GM23248 (cell line): Measurements from ENCODE around the gene ARRB1. TPM values are rescaled to one million over a fixed set of nuclear protein-coding genes. Genes with fewer than 3 reads are reported as not detected.

Source experiments
- DNase-seq: peaks from one replicate; pipeline ENCODE4 v3.0.0-alpha.2; 2015
- H2AFZ ChIP-seq: fragments of 200-600 bp; sonication (generic); 2 replicates; pipeline ENCODE4 v1.6.1; 2016; ENCODE audit warnings: antibody characterized with exemption
- H3F3A ChIP-seq: fragments of 200-600 bp; sonication (generic); 2 replicates; pipeline ENCODE4 v1.6.1; 2016; ENCODE audit warnings: mild to moderate bottlenecking, antibody characterized with exemption, mixed run types; ENCODE audit not compliant: insufficient read depth
- H3K27ac ChIP-seq: fragments of 200-600 bp; sonication (generic); 2 replicates; pipeline ENCODE4 v1.5.1; 2016; ENCODE audit warnings: mild to moderate bottlenecking
- H3K27me3 ChIP-seq: fragments of 200-600 bp; sonication (generic); replicated peaks from 2 replicates; pipeline ENCODE4 v1.6.1; 2016; ENCODE audit warnings: mild to moderate bottlenecking; ENCODE audit not compliant: insufficient read depth
- H3K36me3 ChIP-seq: fragments of 200-600 bp; sonication (generic); 2 replicates; pipeline ENCODE4 v1.6.1; 2016; ENCODE audit warnings: low read depth, mild to moderate bottlenecking
- H3K4me1 ChIP-seq: fragments of 200-600 bp; sonication (generic); 2 replicates; pipeline ENCODE4 v1.6.1; 2016; ENCODE audit warnings: mild to moderate bottlenecking; ENCODE audit not compliant: insufficient read depth
- H3K4me2 ChIP-seq: fragments of 200-600 bp; sonication (generic); one replicate; pipeline ENCODE4 v1.6.1; 2016; ENCODE audit warnings: mild to moderate bottlenecking; ENCODE audit not compliant: unreplicated experiment
- H3K4me3 ChIP-seq: fragments of 200-600 bp; sonication (generic); 2 replicates; pipeline ENCODE4 v1.5.1; 2016; ENCODE audit warnings: mild to moderate bottlenecking
- H3K79me2 ChIP-seq: fragments of 200-600 bp; sonication (generic); 2 replicates; pipeline ENCODE4 v1.6.1; 2016; ENCODE audit warnings: mild to moderate bottlenecking; ENCODE audit not compliant: insufficient read depth
- H3K9ac ChIP-seq: fragments of 200-600 bp; sonication (generic); 2 replicates; pipeline ENCODE4 v1.6.1; 2016; ENCODE audit warnings: mild to moderate bottlenecking
- H3K9me2 ChIP-seq: fragments of 200-600 bp; sonication (generic); 2 replicates; pipeline ENCODE4 v1.6.1; 2016; ENCODE audit warnings: mixed run types, mild to moderate bottlenecking, moderate library complexity; ENCODE audit not compliant: insufficient read depth
- H3K9me3 ChIP-seq: fragments of 200-600 bp; sonication (generic); one replicate; pipeline ENCODE4 v1.6.1; 2017; ENCODE audit warnings: low read depth
- H4K20me1 ChIP-seq: fragments of 200-600 bp; sonication (generic); 2 replicates; pipeline ENCODE4 v1.6.0; 2016; ENCODE audit not compliant: insufficient read depth
- EZH2 ChIP-seq: fragments of 200-600 bp; sonication (generic); IDR thresholded peaks from 2 replicates; pipeline ENCODE4 v1.6.1; 2018; ENCODE audit warnings: antibody characterized with exemption, mild to moderate bottlenecking; ENCODE audit not compliant: insufficient read depth, poor library complexity, severe bottlenecking
- EZH2phosphoT487 ChIP-seq: fragments of 200-600 bp; sonication (generic); IDR thresholded peaks from 2 replicates; pipeline ENCODE4 v1.6.1; 2018; ENCODE audit warnings: antibody characterized with exemption, moderate library complexity, mild to moderate bottlenecking, low read depth; ENCODE audit not compliant: insufficient read depth
- WGBS, 2 experiments: methylation state at CpG; one replicate each; pipeline ENCODE4 v1.1.6; 2015 to 2017; ENCODE audit warnings: low lambda C conversion rate in 2 of 2, low coverage in 1 of 2; ENCODE audit errors: missing lambda C conversion rate in 2 of 2; 5-methylcytosine and 5-hydroxymethylcytosine counted together
- in situ Hi-C: fragments of 300-500 bp; cut with MboI; formaldehyde crosslinking; loops from 2 replicates; pipeline ENCODE4 v1.15.0; 2020
- polyA plus RNA-seq: library from polyadenylated mRNA; unstranded; fragments of >200 nt; fragmentation: Nextera tagmentation; extraction: Ambion mirVana; gene quantifications from 2 replicates; pipeline ENCODE4 v1.2.1, GENCODE V29; 2016
- total RNA-seq: library from RNA; depleted of rRNA; stranded (reverse); fragments of >200 nt; shearing (Covaris generic); gene quantifications from 2 replicates; pipeline ENCODE4 v1.2.3, GENCODE V29; 2014

The ARRB1 gene
- total and polyA plus RNA-seq, 2 experiments from 2014 or later = 2.0 to 3.1 TPM

DNA sequence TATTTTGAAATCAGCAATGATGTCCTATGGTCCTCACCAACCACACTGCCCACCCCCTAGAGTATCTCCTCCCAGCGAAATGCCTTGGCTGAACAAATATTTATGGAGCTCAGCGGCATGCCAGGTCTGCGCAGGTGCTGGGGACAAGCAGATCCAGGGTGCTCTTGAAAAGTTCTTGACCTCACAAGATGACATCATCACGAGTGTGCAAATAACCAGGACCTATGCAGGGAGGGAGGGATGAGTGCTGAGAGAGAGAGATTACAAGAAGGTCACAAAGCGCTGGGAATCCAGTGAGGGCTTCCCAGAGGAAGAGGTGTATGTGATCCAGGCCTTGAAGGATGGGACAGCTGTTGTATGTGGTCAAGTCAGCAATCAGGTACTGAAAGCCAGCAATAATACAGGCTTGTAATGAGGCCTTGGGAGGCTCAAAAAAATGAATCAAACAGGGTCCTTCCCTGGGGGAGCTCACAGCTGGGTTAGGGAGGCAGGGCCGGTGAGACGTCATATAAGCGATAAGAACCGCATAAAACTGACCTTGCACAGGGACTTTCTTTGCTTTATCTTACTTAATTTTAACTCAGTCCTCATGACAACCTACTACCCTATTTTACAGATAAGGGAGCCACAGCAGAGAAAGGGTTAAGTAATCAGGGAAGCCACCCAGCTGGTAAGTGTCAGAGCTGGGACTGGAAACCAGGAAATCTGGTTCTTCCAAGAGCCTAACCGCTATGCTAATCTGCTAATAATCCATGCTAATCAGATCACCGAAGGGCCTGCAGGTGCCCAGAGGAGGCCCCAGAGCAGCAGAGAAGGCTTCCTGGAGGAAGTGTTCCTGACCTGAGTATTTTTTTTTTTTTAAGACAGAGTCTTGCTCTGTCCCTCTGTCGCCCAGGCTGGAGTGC, 8.2 kb downstream of the ARRB1 start:
- H3K79me2 ChIP-seq = no peaks in the 10 kb centered on the region
- no peaks in the 10 kb centered on the region for H4K20me1 ChIP-seq
- H3K27me3 ChIP-seq = no peaks in the 10 kb centered on the region
- no peak overlapping the region for H3K4me2 ChIP-seq
- H3K9me3 ChIP-seq = no peaks in the 10 kb centered on the region
- no peak overlapping the region for H3K27ac ChIP-seq
- H3K9ac ChIP-seq = no peak overlapping the region
- peak; percentile 48 for DNase-seq
- TF ChIP-seq EZH2 = no peak
- no peak for TF ChIP-seq EZH2phosphoT487
- no peaks in the 10 kb centered on the region for H3K9me2 ChIP-seq
- no peak overlapping the region for H3K4me3 ChIP-seq
- H3K36me3 ChIP-seq = no peaks in the 10 kb centered on the region
- in situ Hi-C loops = no loop called here
- H3F3A ChIP-seq = peaks cover 19% of the 10 kb centered on the region
- no peak overlapping the region for H2AFZ ChIP-seq
- 79 to 85% methylated on average over 12 of the region's 12 CpGs for WGBS, 2 experiments
- H3K4me1 ChIP-seq = peaks cover 41% of the 10 kb centered on the region

DNA sequence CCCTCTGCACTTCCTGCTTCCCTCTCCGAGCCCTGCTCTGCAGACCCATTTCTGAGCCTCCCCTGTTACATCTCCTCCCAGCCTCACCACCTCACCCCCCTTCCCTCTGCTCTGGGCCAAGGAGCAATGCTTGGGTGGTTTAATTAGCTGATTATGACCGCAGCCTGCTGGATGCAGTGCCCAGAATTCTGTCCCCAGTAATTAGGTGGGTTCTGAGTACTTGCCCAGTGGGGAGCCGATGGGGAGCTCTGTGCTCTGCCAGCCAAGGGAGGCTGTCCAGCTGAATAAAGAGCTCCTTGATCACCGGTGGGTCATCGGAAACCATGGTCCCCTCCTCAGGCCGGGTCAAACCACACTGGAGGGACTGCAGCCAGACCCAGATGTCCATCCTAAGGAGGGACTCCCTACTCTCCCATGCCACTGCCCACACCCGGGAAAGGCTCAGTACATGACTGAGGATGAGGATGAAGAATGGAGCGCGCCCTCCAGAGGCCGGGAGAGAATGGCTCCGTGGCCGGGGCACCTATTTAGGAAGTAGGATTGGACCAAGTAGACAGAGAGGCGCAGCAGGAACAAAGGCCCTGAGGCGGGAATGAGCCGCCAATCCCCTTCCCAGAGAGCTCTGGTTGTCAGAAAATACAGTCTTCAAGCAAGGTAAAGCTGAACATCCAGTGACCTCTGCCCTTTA, 9.1 kb downstream of the ARRB1 start:
- no peaks in the 10 kb centered on the region for H3K27me3 ChIP-seq
- WGBS, 2 experiments = 85 to 90% methylated on average over 15 of the region's 15 CpGs
- no peaks in the 10 kb centered on the region for H3K36me3 ChIP-seq
- in situ Hi-C loops = no loop called here
- no peaks in the 10 kb centered on the region for H3K79me2 ChIP-seq
- TF ChIP-seq EZH2 (no peak), EZH2phosphoT487 (no peak)
- no peak overlapping the region for H3K27ac ChIP-seq
- no peak overlapping the region for H2AFZ ChIP-seq
- no peak for DNase-seq
- H3K9me3 ChIP-seq = no peaks in the 10 kb centered on the region
- H3F3A ChIP-seq = peaks cover 20% of the 10 kb centered on the region; the same call in 1 of the 2 replicates
- no peaks in the 10 kb centered on the region for H4K20me1 ChIP-seq
- H3K4me2 ChIP-seq = no peak overlapping the region
- no peak overlapping the region for H3K9ac ChIP-seq
- no peak overlapping the region for H3K4me3 ChIP-seq
- H3K9me2 ChIP-seq = no peaks in the 10 kb centered on the region
- peaks cover 43% of the 10 kb centered on the region for H3K4me1 ChIP-seq

DNA sequence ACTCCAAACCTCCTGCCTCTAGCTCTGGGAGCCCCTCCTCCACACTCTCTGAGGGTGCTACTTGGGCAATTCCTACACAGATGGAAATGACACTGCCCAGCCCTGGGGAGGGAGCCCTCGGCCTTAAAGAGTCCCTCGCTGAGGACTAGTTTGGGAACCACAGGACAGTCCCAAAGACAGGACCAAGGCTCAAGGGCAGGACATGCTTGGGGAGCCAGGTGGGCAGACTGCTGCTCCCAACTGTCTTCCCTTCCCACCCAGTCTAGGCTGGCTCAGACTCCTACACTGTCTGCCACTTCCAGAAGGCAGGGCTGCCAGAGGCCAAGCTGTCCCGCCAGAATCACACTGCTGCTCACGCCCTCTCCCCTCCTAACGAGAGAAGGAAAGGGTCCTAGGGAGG, 9.8 kb downstream of the ARRB1 start:
- DNase-seq = no peak
- in situ Hi-C loops = no loop called here
- Histone ChIP-seq H3K79me2 (no peaks in the 10 kb centered on the region), H3K36me3 (no peaks in the 10 kb centered on the region), H3F3A (peaks cover 20% of the 10 kb centered on the region; the same call in 1 of the 2 replicates), H3K4me2 (no peak overlapping the region), H3K9me2 (no peaks in the 10 kb centered on the region), H3K4me1 (peaks cover 40% of the 10 kb centered on the region), H3K4me3 (no peak overlapping the region), H3K9me3 (no peaks in the 10 kb centered on the region), H3K27ac (no peak overlapping the region), H2AFZ (no peak overlapping the region), H4K20me1 (no peaks in the 10 kb centered on the region), H3K9ac (no peak overlapping the region), H3K27me3 (no peaks in the 10 kb centered on the region)
- whole genome bisulfite sequencing, 2 experiments = 72 to 75% methylated on average over 5 of the region's 5 CpGs
- no peak for TF ChIP-seq EZH2phosphoT487
- TF ChIP-seq EZH2 = no peak

DNA sequence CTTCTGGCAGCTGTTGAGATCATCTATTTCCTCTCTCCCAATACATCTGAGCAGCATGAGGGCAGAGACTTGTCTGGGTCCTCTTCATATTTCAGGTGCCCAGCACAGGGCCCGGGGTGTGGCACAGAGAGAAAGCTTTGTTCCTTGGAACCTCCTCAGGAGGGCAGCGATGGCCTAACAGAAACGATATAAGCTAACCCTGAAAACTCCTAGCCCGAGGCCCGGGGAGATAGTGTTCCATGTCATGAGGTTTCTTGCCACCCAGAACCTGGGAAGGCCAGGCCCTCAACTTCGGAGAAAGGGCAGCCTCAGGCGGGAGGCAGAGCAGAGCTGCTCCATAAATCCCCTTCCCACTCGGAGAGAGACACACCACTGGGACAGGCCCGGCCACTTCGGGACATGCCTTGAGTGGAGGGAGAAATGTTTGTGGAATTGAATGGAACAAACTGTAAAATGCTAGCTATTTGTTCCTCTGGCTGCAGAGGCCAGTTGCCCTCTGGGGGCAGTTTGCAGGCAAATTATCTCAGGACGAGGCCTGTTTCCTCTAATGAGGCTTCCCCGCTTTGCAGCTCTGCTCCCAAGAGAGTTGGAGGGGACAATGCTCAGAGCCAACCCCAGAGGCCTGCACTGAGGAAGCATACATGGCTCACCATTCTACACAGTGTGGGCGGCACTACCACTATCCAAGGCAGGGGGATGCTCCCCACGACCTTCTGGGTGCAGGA, 11.6 kb downstream of the ARRB1 start:
- Histone ChIP-seq H3K9me2 (no peaks in the 10 kb centered on the region), H3K4me3 (no peak overlapping the region), H3K9ac (no peak overlapping the region), H3K4me2 (no peak overlapping the region), H3K79me2 (no peaks in the 10 kb centered on the region), H3K27me3 (no peaks in the 10 kb centered on the region), H3K4me1 (peaks cover 40% of the 10 kb centered on the region), H3K9me3 (no peaks in the 10 kb centered on the region), H4K20me1 (no peaks in the 10 kb centered on the region), H3F3A (peaks cover 20% of the 10 kb centered on the region; the same call in 1 of the 2 replicates), H3K27ac (no peak overlapping the region), H3K36me3 (no peaks in the 10 kb centered on the region), H2AFZ (no peak overlapping the region)
- no peak for TF ChIP-seq EZH2phosphoT487
- TF ChIP-seq EZH2 = no peak
- 52 to 56% methylated on average over 14 of the region's 14 CpGs for WGBS, 2 experiments
- in situ Hi-C loops = loop anchor here (10.0 kb wide), 1 partner anchor 45 kb away; no protein-coding TSS in a partner anchor
- DNase-seq = no peak
